Measurements from ENCODE around the gene XPR1. TPM values are rescaled to one million over a fixed set of nuclear protein-coding genes. Genes with fewer than 3 reads are reported as not detected.
A peak's percentile ranks its signal among the peaks of the same experiment; 100 is the strongest.

The XPR1 gene
- total RNA-seq, 1 experiment from 2014 or later: 12.8 TPM

- no peaks in the 10 kb centered on the region for H3K27me3 ChIP-seq
- no peak overlapping the region for H3K4me3 ChIP-seq
- H3K36me3 ChIP-seq: no peaks in the 10 kb centered on the region
- no peaks in the 10 kb centered on the region for H3K9me3 ChIP-seq
- no peak for DNase-seq
Measured at GRCh38 chr1:180893614-180894013, 261.8 kb downstream of the XPR1 start.

- H3K36me3 ChIP-seq: no peaks in the 10 kb centered on the region
- no peak overlapping the region for H3K4me3 ChIP-seq
- H3K27me3 ChIP-seq: no peaks in the 10 kb centered on the region
- no peaks in the 10 kb centered on the region for H3K9me3 ChIP-seq
- DNase-seq: no peak
Measured at GRCh38 chr1:180896161-180896560, 264.3 kb downstream of the XPR1 start.

DNA sequence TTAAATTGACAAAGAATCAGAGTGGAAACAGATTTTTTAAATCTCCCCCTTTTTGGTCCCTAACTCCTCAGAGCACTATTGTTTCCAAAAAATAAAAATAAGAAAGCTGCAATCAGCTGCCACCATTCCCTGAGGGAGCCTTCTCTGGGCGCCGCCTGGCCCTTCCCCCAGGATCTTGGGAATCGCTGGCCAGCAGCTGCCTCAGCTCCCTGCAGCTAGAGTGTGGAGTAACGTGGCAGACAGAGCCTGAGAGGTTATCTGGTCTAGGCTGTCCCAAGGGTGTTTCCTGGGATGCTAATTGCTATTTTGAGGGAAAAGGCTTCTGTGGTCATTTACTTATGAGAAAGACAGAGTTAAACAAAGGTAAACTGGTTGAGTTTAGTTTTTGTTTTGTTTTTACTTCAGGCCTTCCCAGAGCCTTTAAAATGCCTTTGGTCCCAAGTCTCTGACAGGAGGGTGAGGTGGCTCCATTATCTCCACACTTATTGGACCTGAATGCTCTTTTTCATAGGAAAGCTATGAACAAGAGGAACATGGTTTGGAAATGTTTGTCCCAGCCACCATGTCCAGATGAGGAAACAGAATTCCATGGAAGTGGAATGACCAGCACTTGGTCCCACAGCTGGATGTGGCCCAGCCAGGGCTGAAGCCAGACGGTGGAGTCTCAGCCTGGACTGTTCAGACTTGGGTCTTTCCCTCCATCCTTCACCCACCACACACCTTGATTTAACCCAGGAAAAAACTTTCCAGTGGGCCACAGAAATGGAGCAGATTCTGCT lies 266.8 kb downstream of the XPR1 start:
- H3K9me3 ChIP-seq: no peaks in the 10 kb centered on the region
- no peak for DNase-seq
- H3K27me3 ChIP-seq: no peaks in the 10 kb centered on the region
- H3K36me3 ChIP-seq: no peaks in the 10 kb centered on the region
- H3K4me3 ChIP-seq: no peak overlapping the region

DNA sequence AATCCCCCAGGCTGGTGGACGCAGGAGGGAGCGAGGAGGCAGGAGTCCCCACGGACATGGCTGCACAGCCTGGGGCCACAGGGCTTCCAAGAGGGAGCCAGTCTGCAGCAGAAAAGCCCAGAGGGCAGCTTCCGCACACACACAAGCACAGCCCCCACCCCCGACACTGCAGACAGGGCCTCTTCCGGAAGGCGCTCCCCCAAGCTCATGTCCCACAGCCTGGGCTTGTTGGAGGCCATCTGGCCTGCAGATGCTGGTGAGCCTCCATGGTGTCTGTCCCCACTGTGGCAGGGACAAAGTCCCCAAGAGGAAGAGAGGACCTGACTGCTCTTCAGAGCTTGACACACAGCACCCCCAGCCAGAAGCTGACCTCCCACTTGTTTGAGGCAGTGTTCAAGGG lies 267.4 kb downstream of the XPR1 start:
- Histone ChIP-seq H3K9me3 (no peaks in the 10 kb centered on the region), H3K27me3 (no peaks in the 10 kb centered on the region), H3K36me3 (no peaks in the 10 kb centered on the region), H3K4me3 (no peak overlapping the region)
- no peak for DNase-seq

- Histone ChIP-seq H3K9me3 (no peaks in the 10 kb centered on the region), H3K27me3 (no peaks in the 10 kb centered on the region), H3K36me3 (no peaks in the 10 kb centered on the region), H3K4me3 (no peak overlapping the region)
- DNase-seq: no peak
Measured at GRCh38 chr1:180901076-180901990, 269.5 kb downstream of the XPR1 start.

DNA sequence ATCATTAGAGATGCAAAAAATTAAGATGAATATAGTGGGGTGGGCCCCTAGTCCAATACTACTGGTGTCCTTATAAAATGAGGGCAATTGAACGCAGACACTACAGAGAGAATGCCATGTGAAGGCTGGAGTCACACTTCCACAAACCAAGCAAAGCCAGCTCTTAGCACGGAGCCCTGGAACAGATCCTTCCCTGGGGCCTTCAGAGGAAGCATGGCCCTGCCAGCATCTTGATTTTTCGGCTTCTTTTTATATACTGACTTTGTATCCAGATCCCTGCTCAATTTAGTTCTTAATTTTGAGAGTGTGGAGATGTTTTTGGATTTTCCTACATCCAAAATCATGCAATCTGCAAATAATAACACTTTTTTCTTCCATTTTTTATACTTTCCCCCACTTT lies 270.7 kb downstream of the XPR1 start:
- H3K4me3 ChIP-seq: no peak overlapping the region
- no peaks in the 10 kb centered on the region for H3K36me3 ChIP-seq
- no peaks in the 10 kb centered on the region for H3K27me3 ChIP-seq
- no peaks in the 10 kb centered on the region for H3K9me3 ChIP-seq
- DNase-seq: no peak

GRCh38 chr1:180905927-180906326 lies 274.1 kb downstream of the XPR1 start:
- DNase-seq: no peak

GRCh38 chr1:180906511-180906910 lies 274.7 kb downstream of the XPR1 start:
- H3K27me3 ChIP-seq: no peaks in the 10 kb centered on the region
- H3K9me3 ChIP-seq: no peaks in the 10 kb centered on the region
- H3K36me3 ChIP-seq: no peaks in the 10 kb centered on the region
- H3K4me3 ChIP-seq: no peak overlapping the region
- DNase-seq: no peak

More at GRCh38 chr1:180905927-180906326, 274.1 kb downstream of the XPR1 start:
- Histone ChIP-seq H3K36me3 (no peaks in the 10 kb centered on the region), H3K27me3 (no peaks in the 10 kb centered on the region), H3K4me3 (no peak overlapping the region), H3K9me3 (no peaks in the 10 kb centered on the region)

GRCh38 chr1:180907313-180908055 lies 275.7 kb downstream of the XPR1 start:
- Histone ChIP-seq H3K36me3 (no peaks in the 10 kb centered on the region), H3K9me3 (no peaks in the 10 kb centered on the region), H3K4me3 (no peak overlapping the region), H3K27me3 (no peaks in the 10 kb centered on the region)
- no peak for DNase-seq

DNA sequence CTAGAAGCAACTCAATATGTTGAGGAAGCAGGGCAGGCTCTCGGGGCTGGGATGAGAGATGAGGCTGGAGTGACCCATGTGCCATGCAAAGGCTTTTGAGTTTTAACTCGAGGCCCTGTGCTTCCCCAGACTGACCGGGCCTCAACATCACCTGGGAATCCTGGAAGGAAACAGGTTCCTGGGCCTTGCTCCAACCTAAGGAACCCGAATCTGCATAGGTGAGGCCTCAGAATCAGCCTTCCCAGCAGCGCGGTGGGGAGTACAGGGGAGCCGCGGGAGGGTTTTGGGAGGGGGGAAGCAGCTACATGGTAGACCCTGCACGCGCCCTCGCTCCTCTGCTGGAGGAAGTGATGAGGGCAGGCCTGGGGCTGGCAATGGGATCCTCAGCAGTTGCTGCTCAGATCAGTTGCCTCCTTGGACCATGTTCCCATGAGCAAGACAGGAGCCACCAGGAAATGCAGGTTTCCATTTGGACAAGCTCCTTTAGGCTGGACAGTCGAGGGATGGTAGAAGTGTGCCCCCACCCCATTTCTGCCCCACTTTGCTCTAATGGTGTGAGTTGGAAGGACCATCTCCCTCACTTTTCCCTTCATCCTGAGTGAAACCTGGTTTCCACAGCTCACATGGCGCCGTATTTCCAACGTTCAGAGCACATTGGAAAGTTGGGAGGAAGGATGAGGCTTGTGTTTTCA lies 276.4 kb downstream of the XPR1 start:
- Histone ChIP-seq H3K27me3 (no peaks in the 10 kb centered on the region), H3K4me3 (no peak overlapping the region), H3K9me3 (no peaks in the 10 kb centered on the region), H3K36me3 (no peaks in the 10 kb centered on the region)
- no peak for DNase-seq

- H3K9me3 ChIP-seq: no peaks in the 10 kb centered on the region
- no peak for DNase-seq
- H3K27me3 ChIP-seq: no peaks in the 10 kb centered on the region
- no peaks in the 10 kb centered on the region for H3K36me3 ChIP-seq
- no peak overlapping the region for H3K4me3 ChIP-seq
Measured at GRCh38 chr1:180909005-180909414, 277.2 kb downstream of the XPR1 start.

GRCh38 chr1:180909462-180909976 lies 277.7 kb downstream of the XPR1 start:
- no peak overlapping the region for H3K4me3 ChIP-seq
- H3K9me3 ChIP-seq: no peaks in the 10 kb centered on the region
- no peak for DNase-seq
- H3K36me3 ChIP-seq: no peaks in the 10 kb centered on the region
- no peaks in the 10 kb centered on the region for H3K27me3 ChIP-seq

DNA sequence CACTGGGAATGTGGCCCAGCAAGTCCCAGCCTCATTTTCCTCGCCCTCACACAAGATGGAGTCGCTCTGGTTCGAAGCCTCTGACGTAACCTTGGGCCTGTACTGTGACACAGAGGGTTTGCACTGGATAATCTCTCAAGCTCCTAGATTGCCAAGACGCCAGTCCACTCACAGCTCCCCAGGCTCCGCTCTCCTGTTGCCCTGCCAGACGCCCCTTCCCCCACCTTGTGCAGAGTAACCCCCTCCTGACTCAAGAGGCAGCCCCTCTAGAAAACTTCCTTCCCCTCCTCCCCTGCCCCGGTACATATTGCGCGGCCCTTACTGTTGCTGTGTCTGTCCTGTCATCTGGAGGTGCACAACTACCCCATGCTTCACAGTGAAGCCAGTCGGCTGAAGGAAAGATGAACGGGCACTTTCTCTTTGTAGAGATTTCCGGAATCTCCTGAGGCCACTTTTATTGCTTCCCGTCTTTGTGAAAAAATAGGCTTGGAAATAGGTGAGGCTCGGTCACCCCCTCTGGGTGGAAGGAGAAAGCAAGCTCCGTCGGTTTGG lies 279.9 kb downstream of the XPR1 start:
- peak overlapping the region; percentile 60 for H3K4me3 ChIP-seq
- no peaks in the 10 kb centered on the region for H3K36me3 ChIP-seq
- no peaks in the 10 kb centered on the region for H3K27me3 ChIP-seq
- H3K9me3 ChIP-seq: no peaks in the 10 kb centered on the region
- peak; percentile 42 for DNase-seq

- H3K9me3 ChIP-seq: no peaks in the 10 kb centered on the region
- peak overlapping the region; percentile 60 for H3K4me3 ChIP-seq
- no peaks in the 10 kb centered on the region for H3K27me3 ChIP-seq
- no peaks in the 10 kb centered on the region for H3K36me3 ChIP-seq
- DNase-seq: peak; percentile 59
Measured at GRCh38 chr1:180912211-180912800, 280.5 kb downstream of the XPR1 start.

DNA sequence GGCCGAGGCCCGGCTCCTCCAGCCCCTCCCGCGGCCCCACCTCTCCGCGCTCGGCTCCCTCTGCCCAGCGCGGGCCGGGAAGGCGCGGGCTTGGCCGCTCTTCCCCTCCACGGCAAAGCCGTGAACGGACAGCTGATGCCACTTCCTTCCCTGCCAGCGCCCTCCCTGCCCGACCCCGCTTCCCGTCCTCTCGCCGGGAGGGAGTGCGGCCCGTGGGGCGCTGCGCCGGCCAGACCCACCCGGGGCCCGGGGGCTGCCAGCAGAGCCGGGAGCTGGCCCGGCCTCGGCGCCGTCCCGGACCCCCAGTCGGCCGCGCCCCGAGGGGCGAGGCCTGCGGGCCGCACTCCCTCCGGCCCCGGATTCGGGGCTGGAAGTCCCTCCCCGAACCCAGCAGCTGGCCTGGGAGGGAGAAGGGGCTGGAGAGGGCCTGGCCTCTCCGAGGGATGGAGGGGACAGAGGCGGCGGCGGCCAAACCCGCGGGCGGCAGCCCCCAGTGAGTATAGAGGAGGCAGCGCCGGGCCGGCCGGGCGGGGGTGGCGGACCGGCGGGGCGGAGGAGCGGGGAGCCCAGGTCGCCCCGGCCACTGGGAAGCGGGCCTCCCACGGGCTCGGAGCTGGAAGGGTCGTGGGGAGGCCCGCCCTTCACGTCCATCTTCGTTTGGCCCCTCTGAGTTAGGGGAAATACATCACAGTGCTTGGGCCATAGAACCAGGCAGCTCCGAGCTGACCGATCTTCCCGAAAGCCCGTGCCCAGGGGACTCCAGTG lies 281.2 kb downstream of the XPR1 start, which contains the start of gene KIAA1614:
KIAA1614 (plus strand) TSS at position 97 of the 765 bp plus-strand sequence; CDS start at position 444, 347 bp downstream.
- no peaks in the 10 kb centered on the region for H3K9me3 ChIP-seq
- DNase-seq: peak; percentile 72
- peak within 1 kb of the TSS; percentile 60 for H3K4me3 ChIP-seq
- peaks cover 1% of the 10 kb centered on the region; the same call in 1 of the 2 replicates for H3K36me3 ChIP-seq
- H3K27me3 ChIP-seq: no peaks in the 10 kb centered on the region

Measured in MG63 (cell line).